GM12801 (cell line): ENCODE results near the gene SUSD1.

Experiments
- TF ChIP-seq, protein P1 (sequence below): IDR thresholded peaks from one replicate; pipeline ENCODE4 v1.5.1; 2011; ENCODE audit warnings: control low read depth; ENCODE audit not compliant: insufficient read length; ENCODE audit errors: extremely low read depth

The SUSD1 gene

DNA sequence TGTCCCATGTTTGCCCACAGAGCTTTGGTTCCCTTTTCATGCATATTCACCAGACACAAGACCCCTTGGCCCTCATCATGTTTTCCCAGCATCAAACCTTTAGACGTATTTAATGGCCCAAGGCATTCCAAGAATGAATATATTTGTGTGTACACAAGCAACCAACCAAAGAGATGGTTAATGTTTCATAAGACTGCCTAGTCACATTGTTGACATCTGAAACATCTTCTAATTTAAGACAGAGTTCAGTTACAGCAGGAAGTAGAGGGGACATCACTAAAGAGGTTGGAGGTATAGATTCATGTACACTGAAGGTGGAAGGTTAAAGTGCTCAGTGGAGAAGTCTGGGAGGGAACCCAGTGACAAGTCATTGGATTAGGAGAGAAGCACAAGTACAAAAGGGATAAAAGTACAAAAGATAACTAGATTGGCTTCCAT lies 49.1 kb downstream of the SUSD1 start:
- TF ChIP-seq, protein P1, sequence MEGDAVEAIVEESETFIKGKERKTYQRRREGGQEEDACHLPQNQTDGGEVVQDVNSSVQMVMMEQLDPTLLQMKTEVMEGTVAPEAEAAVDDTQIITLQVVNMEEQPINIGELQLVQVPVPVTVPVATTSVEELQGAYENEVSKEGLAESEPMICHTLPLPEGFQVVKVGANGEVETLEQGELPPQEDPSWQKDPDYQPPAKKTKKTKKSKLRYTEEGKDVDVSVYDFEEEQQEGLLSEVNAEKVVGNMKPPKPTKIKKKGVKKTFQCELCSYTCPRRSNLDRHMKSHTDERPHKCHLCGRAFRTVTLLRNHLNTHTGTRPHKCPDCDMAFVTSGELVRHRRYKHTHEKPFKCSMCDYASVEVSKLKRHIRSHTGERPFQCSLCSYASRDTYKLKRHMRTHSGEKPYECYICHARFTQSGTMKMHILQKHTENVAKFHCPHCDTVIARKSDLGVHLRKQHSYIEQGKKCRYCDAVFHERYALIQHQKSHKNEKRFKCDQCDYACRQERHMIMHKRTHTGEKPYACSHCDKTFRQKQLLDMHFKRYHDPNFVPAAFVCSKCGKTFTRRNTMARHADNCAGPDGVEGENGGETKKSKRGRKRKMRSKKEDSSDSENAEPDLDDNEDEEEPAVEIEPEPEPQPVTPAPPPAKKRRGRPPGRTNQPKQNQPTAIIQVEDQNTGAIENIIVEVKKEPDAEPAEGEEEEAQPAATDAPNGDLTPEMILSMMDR: no peak

GRCh38 chr9:112124156-112124555 lies 50.9 kb downstream of the SUSD1 start:
- TF ChIP-seq, protein P1: no peak

- TF ChIP-seq, protein P1: no peak
Observed at GRCh38 chr9:112121633-112122032, 53.5 kb downstream of the SUSD1 start.

DNA sequence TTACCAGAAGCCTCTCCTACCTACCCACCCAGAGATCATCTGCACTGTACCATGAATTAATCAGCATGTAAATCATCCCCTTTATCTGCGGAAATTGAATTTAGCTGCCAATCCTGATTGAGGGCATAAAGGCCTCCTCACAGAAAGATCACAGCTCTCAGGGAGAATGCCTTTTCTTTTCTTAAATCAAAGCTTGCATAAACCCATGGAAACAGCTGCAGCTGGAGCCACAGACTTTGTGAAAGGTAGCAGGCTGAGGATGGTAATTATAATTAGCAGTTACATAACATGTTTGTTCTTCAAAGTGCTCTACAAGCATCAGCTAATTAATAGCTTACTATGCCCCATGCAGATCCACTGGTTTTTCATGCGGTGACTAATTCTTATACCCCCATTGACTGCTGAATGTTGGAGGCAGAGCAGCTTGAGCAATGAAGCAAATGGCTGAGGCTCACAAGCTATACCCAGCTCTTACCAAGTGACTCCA lies 54.6 kb downstream of the SUSD1 start:
- TF ChIP-seq, protein P1: no peak

DNA sequence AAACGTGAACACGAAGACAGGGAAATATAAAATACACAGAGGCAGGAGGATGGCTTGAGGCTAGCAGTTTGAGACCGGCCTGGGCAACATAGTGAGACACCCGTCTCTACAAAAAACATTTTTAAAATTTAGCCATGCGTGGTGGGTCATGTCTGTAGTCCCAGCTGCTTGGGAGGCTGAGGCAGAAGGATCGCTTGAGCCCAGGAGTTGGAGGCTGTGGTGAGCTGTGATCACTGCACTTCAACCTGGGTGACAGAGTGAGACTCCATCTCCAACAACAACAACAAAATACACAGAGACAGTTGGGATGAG lies 55.1 kb downstream of the SUSD1 start:
- TF ChIP-seq, protein P1: no peak

DNA sequence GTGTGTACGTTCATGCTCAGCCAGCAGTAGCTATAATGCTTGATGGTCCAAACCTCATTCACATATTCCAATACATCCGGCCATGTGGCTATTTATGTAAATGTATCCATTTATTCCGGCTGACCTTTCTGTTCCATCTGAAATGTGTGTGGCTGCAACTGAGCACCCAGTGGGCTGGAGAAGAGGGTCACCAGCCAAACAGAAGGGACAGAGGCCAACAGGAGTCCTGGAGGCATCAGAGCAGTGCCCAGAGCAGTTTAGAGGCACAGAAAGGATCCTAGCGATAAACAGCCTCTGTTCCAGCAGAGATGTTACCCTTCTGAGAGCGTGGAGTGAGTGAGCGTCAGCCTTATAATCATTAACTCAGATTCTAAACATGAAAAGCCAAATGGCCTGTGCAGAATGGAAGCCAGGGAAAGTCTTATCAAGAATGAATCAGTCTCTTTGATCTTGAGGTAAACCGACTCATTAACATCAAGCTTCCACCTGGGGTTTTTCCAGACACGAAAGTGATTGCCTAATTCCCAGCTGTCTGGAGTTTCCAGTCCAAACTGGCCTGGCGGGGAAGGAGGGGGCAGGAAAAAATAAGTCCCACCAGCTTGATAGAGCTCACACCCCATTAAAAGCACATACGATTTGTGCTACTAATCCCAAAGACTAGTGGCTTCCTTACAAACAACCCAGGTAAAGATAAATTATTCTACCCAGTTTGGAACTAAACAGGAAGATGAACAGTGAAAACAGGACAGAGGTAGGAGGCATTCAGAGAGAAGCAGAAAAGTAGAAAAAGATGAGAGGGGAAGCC lies 55.7 kb downstream of the SUSD1 start:
- TF ChIP-seq, protein P1: no peak

GRCh38 chr9:112118009-112118408 lies 57.1 kb downstream of the SUSD1 start:
- TF ChIP-seq, protein P1: no peak
